ENCODE results near the gene GYG1. TPM values are rescaled to one million over a fixed set of nuclear protein-coding genes. Genes with fewer than 3 reads are reported as not detected.

GYG1 gene
- total and polyA plus RNA-seq, 3 donors from 2014 or later: 128 to 303 (median 138) TPM

GRCh38 chr3:148957586-148957985 lies 33.8 kb upstream of the GYG1 start:
- Histone ChIP-seq H3K36me3 (ENCODE audit: low read depth, missing control alignments) (no peaks in the 10 kb centered on the region), H3K9me3 (no peaks in the 10 kb centered on the region), H3K4me1 (peaks cover 9% of the 10 kb centered on the region), H3K27me3 (no peaks in the 10 kb centered on the region), H3K4me3 (no peak overlapping the region), H3K27ac (no peak overlapping the region)
- 83 to 92% methylated on average over 2 of the region's 2 CpGs for WGBS, 2 donors
- TF ChIP-seq CTCF (IDR thresholded peaks at IDR 0.05) (no peak), POLR2A (IDR thresholded peaks at IDR 0.05) (no peak)
- no peak for DNase-seq
- intact Hi-C loops (cut with DNase I; ENCODE audit: low total_unique reads): loop anchor here (10.0 kb wide), 2 partner anchors 317 to 517 kb away; partner anchors contain the start of gene TM4SF4

GRCh38 chr3:148958696-148959095 lies 32.6 kb upstream of the GYG1 start:
- no peak for DNase-seq

GRCh38 chr3:148962513-148962912 lies 28.8 kb upstream of the GYG1 start:
- Histone ChIP-seq H3K27ac (no peak overlapping the region), H3K27me3 (no peaks in the 10 kb centered on the region), H3K4me1 (peaks cover 9% of the 10 kb centered on the region), H3K36me3 (ENCODE audit: low read depth, missing control alignments) (no peaks in the 10 kb centered on the region), H3K4me3 (no peak overlapping the region), H3K9me3 (no peaks in the 10 kb centered on the region)
- 64 to 86% methylated on average over 1 of the region's 1 CpG for WGBS, 2 donors
- intact Hi-C loops (cut with DNase I; ENCODE audit: low total_unique reads): no loop called here
- TF ChIP-seq CTCF (IDR thresholded peaks at IDR 0.05): no peak
- peak; percentile 58 for DNase-seq

More at GRCh38 chr3:148958696-148959095, 32.6 kb upstream of the GYG1 start:
- intact Hi-C loops (cut with DNase I; ENCODE audit: low total_unique reads): loop anchor here (10.0 kb wide), 2 partner anchors 316 to 516 kb away; partner anchors contain the start of gene TM4SF4
- WGBS, 2 donors: 21 to 50% methylated on average over 1 of the region's 1 CpG
- TF ChIP-seq POLR2A (IDR thresholded peaks at IDR 0.05) (no peak), CTCF (IDR thresholded peaks at IDR 0.05) (no peak)
- H3K36me3 ChIP-seq (ENCODE audit: low read depth, missing control alignments): no peaks in the 10 kb centered on the region
- H3K4me3 ChIP-seq: no peak overlapping the region
- peaks cover 9% of the 10 kb centered on the region for H3K4me1 ChIP-seq
- H3K27ac ChIP-seq: no peak overlapping the region
- no peaks in the 10 kb centered on the region for H3K27me3 ChIP-seq
- no peaks in the 10 kb centered on the region for H3K9me3 ChIP-seq

GRCh38 chr3:148964809-148965208 lies 26.5 kb upstream of the GYG1 start:
- Histone ChIP-seq H3K27ac (no peak overlapping the region), H3K36me3 (ENCODE audit: low read depth, missing control alignments) (no peaks in the 10 kb centered on the region), H3K9me3 (no peaks in the 10 kb centered on the region), H3K27me3 (no peaks in the 10 kb centered on the region), H3K4me3 (no peak overlapping the region), H3K4me1 (no peaks in the 10 kb centered on the region)
- intact Hi-C loops (cut with DNase I; ENCODE audit: low total_unique reads): no loop called here
- 91 to 99% methylated on average over 3 of the region's 3 CpGs for WGBS, 2 donors
- no peak for DNase-seq
- TF ChIP-seq POLR2A (IDR thresholded peaks at IDR 0.05) (no peak), CTCF (IDR thresholded peaks at IDR 0.05) (no peak)

GRCh38 chr3:148968321-148968720 lies 23.0 kb upstream of the GYG1 start:
- Histone ChIP-seq H3K4me3 (no peak overlapping the region), H3K36me3 (ENCODE audit: low read depth, missing control alignments) (no peaks in the 10 kb centered on the region), H3K4me1 (no peaks in the 10 kb centered on the region), H3K27me3 (no peaks in the 10 kb centered on the region), H3K27ac (no peak overlapping the region), H3K9me3 (no peaks in the 10 kb centered on the region)
- no peak for TF ChIP-seq CTCF (IDR thresholded peaks at IDR 0.05)
- no peak for TF ChIP-seq POLR2A (IDR thresholded peaks at IDR 0.05)
- 58 to 84% methylated on average over 1 of the region's 1 CpG for WGBS, 2 donors
- intact Hi-C loops (cut with DNase I; ENCODE audit: low total_unique reads): no loop called here
- DNase-seq: no peak
